GM19035 (cell line): ENCODE measurements around the gene CDYL2.

Experiments
- ATAC-seq: cut with Tn5 transposase; IDR thresholded peaks from one replicate; pipeline ENCODE4 v1.9.1; 2021; ENCODE audit not compliant: unreplicated experiment

The CDYL2 gene

GRCh38 chr16:80604600-80605355, 199.6 kb downstream of the CDYL2 start:
- no peak for ATAC-seq

GRCh38 chr16:80602894-80603293, 201.5 kb downstream of the CDYL2 start:
- no peak for ATAC-seq

GRCh38 chr16:80601182-80601581, 203.2 kb downstream of the CDYL2 start:
- no peak for ATAC-seq

GRCh38 chr16:80599466-80599865, 204.9 kb downstream of the CDYL2 start:
- ATAC-seq = no peak

GRCh38 chr16:80596507-80597207, 207.7 kb downstream of the CDYL2 start:
- no peak for ATAC-seq

- no peak for ATAC-seq
Measured at GRCh38 chr16:80594756-80595155, 209.6 kb downstream of the CDYL2 start.

GRCh38 chr16:80592273-80592672, 212.1 kb downstream of the CDYL2 start:
- ATAC-seq = no peak

- no peak for ATAC-seq
Measured at GRCh38 chr16:80591071-80591915, 213.1 kb downstream of the CDYL2 start.

GRCh38 chr16:80587071-80587470, 217.3 kb downstream of the CDYL2 start:
- no peak for ATAC-seq

GRCh38 chr16:80586476-80586875, 217.9 kb downstream of the CDYL2 start:
- ATAC-seq = no peak

GRCh38 chr16:80585764-80586163, 218.6 kb downstream of the CDYL2 start:
- ATAC-seq = peak; percentile 57

- no peak for ATAC-seq
Measured at GRCh38 chr16:80583466-80583865, 220.9 kb downstream of the CDYL2 start.

- peak; percentile 89 for ATAC-seq
Measured at GRCh38 chr16:80580109-80580832, 224.1 kb downstream of the CDYL2 start.

GRCh38 chr16:80577485-80578280, 226.7 kb downstream of the CDYL2 start:
- ATAC-seq = no peak

- no peak for ATAC-seq
Measured at GRCh38 chr16:80576343-80576912, 228.0 kb downstream of the CDYL2 start.

- no peak for ATAC-seq
Measured at GRCh38 chr16:80573700-80574120, 230.7 kb downstream of the CDYL2 start.

GRCh38 chr16:80570106-80570478, 234.3 kb downstream of the CDYL2 start:
- no peak for ATAC-seq

- ATAC-seq = peak; percentile 60
Measured at GRCh38 chr16:80569440-80570105, 234.8 kb downstream of the CDYL2 start.

- ATAC-seq = no peak
Measured at GRCh38 chr16:80564394-80564793, 240.0 kb downstream of the CDYL2 start.
